GM19193 (cell line): Measurements from ENCODE around the gene SLC6A11.

Experiments
- POLR2A ChIP-seq: IDR thresholded peaks from 4 replicates; pipeline ENCODE4 v1.6.1; 2011; ENCODE audit not compliant: insufficient read depth, insufficient read length; ENCODE audit errors: extremely low read depth

SLC6A11 gene

GRCh38 chr3:10952525-10952924, 136.5 kb downstream of the SLC6A11 start:
- TF ChIP-seq POLR2A = no peak

GRCh38 chr3:10954740-10955139, 138.7 kb downstream of the SLC6A11 start:
- no peak for TF ChIP-seq POLR2A

- no peak for TF ChIP-seq POLR2A
Measured at GRCh38 chr3:10955711-10956453, 139.9 kb downstream of the SLC6A11 start.

GRCh38 chr3:10956531-10956930, 140.5 kb downstream of the SLC6A11 start:
- TF ChIP-seq POLR2A = no peak

GRCh38 chr3:10956986-10957385, 141.0 kb downstream of the SLC6A11 start:
- TF ChIP-seq POLR2A = no peak

DNA sequence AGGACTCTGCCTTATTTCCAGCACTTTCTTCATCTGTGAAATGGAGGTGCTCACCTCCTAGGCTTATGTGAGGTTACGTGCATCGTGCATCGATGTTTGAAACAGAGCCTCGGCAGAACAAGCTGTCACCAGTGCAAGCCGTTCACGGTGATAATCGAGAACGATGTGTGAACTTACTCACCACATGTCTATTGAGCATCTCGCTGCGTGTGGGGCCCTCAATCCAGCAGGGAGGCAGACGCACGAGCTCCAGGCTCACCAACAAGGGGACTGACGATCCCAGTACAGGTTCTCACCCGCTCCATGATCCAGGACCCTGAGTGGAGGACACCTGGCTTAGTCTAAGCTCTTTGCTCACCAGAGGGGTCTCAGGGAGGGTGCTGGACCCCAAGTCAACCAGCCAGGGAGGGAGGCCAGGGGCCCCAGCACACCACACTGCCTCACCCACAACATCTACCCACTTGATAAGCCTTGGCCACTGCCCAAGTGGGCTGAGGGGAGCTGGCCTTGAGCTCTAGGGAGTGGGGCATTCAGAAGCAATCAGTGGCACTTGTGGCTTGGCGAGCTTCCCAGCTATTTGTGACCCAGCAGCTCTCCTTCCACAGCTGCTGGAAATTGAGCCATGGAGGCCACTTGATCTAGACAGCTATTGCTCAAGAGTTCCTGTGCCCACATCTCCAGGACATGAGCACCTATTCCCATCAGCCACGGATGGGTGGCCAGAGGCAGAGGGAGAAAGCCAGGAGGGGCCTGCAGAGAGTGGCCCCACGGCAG, 142.1 kb downstream of the SLC6A11 start:
- TF ChIP-seq POLR2A = no peak

- TF ChIP-seq POLR2A = no peak
Measured at GRCh38 chr3:10960255-10960654, 144.2 kb downstream of the SLC6A11 start.

DNA sequence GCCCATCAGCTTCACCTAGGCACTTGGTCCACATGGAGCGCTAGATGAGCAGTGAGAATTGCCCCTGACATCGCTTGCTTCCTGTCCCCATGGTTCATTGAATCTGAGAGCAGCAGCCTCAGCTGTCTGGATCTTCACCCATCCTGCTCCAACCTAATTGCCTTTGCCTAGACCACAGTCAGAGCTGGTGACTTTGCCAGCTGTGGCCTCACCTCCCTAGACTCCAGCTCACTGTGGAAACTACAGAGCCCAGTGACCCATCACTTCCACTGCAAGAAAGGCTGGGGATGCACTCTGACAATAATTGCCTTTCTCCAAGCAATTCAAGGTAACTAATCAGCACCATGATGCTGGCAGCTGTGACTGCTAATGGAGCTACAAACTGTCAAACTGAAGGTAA, 145.9 kb downstream of the SLC6A11 start:
- no peak for TF ChIP-seq POLR2A

DNA sequence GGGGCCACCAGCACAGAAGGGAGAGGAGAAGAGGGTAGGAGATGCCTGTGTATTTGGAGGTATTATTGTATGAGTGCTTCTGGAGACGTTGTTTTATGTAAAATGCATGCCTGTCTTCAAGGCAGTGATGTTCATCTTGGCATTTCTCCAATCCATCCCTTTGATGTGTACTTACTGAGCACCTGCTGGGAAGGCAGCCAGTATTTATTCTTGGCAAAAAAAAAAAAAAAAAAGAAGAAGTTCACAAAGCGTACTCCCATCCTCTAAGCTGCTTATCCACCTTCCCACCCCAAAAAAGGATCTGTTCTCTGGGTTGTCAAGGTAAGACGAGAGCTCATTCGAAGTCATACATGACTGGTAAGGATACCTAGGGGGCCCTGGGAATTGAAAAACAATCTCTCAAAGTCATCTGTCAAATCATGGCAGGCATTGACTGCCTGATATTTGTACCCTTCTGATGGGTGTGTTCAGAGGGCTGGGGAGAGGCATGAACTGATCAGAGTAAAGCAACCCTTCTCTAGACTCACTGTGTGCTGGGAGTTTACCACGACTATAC, 146.5 kb downstream of the SLC6A11 start:
- TF ChIP-seq POLR2A = no peak

GRCh38 chr3:10964537-10965167, 148.6 kb downstream of the SLC6A11 start:
- no peak for TF ChIP-seq POLR2A

DNA sequence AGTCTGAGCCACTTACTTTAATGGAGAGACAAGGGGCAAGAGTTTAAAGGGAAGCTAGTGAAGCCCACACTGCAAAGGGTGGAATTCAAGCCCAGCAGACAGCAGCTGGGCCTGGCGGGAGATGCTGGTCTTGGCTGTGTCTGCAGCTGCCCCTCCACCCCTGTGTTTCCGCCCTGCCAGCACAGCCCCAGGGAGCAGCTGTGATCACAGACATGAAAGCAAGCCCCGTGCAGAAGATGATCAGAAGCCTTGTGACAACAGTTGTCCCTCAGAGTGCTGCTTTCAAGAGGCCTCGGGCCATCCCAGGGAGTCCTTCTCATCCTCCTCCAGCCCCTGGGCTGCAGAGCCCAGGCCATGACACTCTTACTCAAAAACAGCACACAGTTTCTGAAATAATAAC, 152.4 kb downstream of the SLC6A11 start:
- TF ChIP-seq POLR2A = no peak

DNA sequence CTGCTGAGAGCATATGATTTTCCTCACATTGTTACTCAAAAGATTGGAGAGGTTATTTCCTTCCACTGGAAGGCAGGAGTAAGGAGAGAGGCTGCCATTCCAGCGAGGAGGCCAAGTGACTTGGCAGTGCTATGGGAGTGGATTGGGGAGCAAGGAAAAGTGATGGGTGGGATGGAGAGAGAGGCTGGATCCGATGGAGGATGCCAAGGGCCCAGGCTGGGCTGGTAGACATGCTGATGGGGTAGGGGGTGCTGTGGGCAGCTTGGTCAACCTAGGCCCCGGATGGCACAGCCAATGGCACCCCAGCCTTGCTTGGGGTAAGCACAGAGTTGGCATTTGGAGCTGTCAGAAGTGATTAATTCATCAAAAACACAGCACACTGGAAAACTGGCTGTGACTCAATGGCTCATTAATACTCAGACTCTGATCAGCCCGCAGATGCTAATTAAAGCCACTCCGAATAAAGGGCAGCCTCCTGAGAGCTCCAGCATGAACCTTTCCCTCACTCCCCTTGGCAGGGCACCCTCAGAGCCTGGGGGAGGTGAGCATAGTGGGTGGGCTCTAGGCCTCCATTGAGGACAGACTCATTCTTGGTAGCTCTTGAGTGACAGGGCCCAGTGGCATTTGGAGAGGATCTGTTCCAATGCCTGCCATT, 154.4 kb downstream of the SLC6A11 start:
- TF ChIP-seq POLR2A = no peak

DNA sequence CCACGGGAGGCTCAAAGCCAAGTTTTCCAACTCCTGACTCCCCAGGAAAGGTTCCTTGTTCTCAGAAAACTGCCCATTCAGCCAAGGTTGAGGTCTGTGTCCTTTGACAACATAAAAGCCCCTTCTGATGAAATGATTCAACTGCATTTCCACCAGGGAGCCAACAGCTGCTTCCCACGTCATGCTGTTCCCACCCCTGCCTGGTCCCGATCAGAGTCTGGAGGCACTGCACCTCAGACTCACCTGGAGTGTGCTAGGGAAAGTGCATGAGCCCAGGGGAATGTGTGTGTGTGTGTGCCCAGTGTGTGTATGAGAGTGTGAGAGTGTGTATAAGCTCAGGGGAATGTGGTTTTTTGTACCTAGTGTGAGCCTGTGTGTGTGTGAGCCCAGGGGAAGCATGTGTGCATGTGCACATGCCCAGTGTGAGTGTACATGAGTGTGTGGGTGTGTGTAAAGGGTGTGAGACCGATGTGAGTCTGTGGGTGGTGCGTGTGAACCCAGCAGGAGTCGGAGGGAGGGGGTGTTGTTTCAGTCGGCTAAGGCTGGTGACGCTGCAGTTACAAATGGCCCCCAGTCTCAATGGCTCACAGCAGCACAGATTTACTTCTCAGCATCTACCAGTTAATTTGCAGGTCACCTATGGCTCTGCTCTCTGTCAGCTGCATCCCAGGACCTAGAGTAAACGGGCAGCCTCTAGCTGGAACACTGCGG, 156.2 kb downstream of the SLC6A11 start:
- no peak for TF ChIP-seq POLR2A

DNA sequence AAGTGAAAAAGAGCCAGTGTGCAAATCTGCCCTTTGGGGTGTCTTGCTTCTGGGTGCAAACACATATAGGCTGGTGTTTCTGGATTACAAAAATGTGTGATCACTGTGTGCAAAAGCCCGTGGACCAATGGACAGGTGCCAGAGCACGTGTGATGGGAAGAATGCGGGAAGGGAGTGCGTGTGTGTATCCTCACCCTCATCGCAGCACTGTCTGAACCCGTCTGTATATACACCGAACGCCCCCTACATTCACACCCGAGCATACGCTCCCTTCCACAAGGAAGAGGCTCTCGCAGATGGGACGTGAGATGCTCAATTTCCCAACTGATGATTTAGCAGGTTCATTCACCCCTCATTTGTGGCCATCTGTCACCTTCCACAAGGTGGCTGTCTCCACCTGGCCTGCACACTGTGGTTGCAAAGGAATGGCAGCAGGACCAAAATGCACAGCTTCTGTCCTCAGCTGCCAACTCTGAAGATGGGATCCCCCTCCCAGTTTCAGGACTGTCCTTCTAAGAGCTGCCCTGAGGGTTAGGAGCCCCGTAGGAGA, 157.1 kb downstream of the SLC6A11 start:
- no peak for TF ChIP-seq POLR2A
